Nephron (organoid): Measurements from ENCODE around the gene MARCHF2.

ENCODE experiments used
- H3K27ac Mint-ChIP-seq, 3 experiments: 2 replicates each; pipeline ENCODE4 v1.8.0; 2020; ENCODE audit warnings: mixed read lengths in 3 of 3, mild to moderate bottlenecking in 2 of 3, moderate library complexity in 1 of 3
- H3K27me3 Mint-ChIP-seq: 2 replicates; pipeline ENCODE4 v1.8.0; 2021; ENCODE audit warnings: low read depth, mild to moderate bottlenecking, moderate library complexity, mixed read lengths
- H3K36me3 Mint-ChIP-seq: 2 replicates; pipeline ENCODE4 v1.8.0; 2020; ENCODE audit warnings: low read depth, mixed read lengths
- H3K4me1 Mint-ChIP-seq: 2 replicates; pipeline ENCODE4 v1.8.0; 2020; ENCODE audit warnings: mixed read lengths
- H3K4me3 Mint-ChIP-seq, 3 experiments: 2 replicates each; pipeline ENCODE4 v1.8.0; 2020; ENCODE audit warnings: mild to moderate bottlenecking in 3 of 3, mixed read lengths in 3 of 3, moderate library complexity in 2 of 3
- H3K9me3 Mint-ChIP-seq: 2 replicates; pipeline ENCODE4 v1.8.0; 2020; ENCODE audit warnings: mixed read lengths
- CTCF ChIP-seq, 3 experiments: fragments of 200-600 bp; sonication (generic); IDR thresholded peaks; one replicate each; pipeline ENCODE4 v1.5.0; 2021; ENCODE audit warnings: antibody characterized with exemption in 3 of 3; ENCODE audit not compliant: unreplicated experiment in 3 of 3

The MARCHF2 gene

GRCh38 chr19:8475005-8475404 lies 61.9 kb downstream of the MARCHF2 start:
- Mint-ChIP-seq H3K27me3 (no peaks in the 10 kb centered on the region), H3K4me3 (no peak overlapping the region), H3K36me3 (peaks cover 81% of the 10 kb centered on the region)

GRCh38 chr19:8476524-8476923 lies 63.4 kb downstream of the MARCHF2 start:
- Mint-ChIP-seq H3K4me1 (no peaks in the 10 kb centered on the region), H3K27ac (no peak overlapping the region), H3K9me3 (no peaks in the 10 kb centered on the region), H3K36me3 (peaks cover 75% of the 10 kb centered on the region), H3K27me3 (no peaks in the 10 kb centered on the region), H3K4me3 (no peak overlapping the region)
- no peak for TF ChIP-seq CTCF (IDR thresholded peaks at IDR 0.05; ENCODE audit: unreplicated experiment in 3 of 3)

More at GRCh38 chr19:8475005-8475404, 61.9 kb downstream of the MARCHF2 start:
- no peaks in the 10 kb centered on the region for H3K9me3 Mint-ChIP-seq
- H3K4me1 Mint-ChIP-seq: no peaks in the 10 kb centered on the region
- H3K27ac Mint-ChIP-seq: no peak overlapping the region
- no peak for TF ChIP-seq CTCF (IDR thresholded peaks at IDR 0.05; ENCODE audit: unreplicated experiment in 3 of 3)

GRCh38 chr19:8477889-8478288 lies 64.8 kb downstream of the MARCHF2 start:
- no peaks in the 10 kb centered on the region for H3K4me1 Mint-ChIP-seq
- H3K36me3 Mint-ChIP-seq: peaks cover 77% of the 10 kb centered on the region
- H3K27me3 Mint-ChIP-seq: no peaks in the 10 kb centered on the region
- H3K9me3 Mint-ChIP-seq: no peaks in the 10 kb centered on the region
- no peak for TF ChIP-seq CTCF (IDR thresholded peaks at IDR 0.05; ENCODE audit: unreplicated experiment in 3 of 3)
- H3K27ac Mint-ChIP-seq: peak overlapping the region in 2 of 3 experiments; percentile 1 to 14
- no peak overlapping the region for H3K4me3 Mint-ChIP-seq

- Mint-ChIP-seq H3K4me3 (no peak overlapping the region), H3K27ac (no peak overlapping the region), H3K36me3 (peaks cover 78% of the 10 kb centered on the region), H3K9me3 (no peaks in the 10 kb centered on the region), H3K27me3 (no peaks in the 10 kb centered on the region), H3K4me1 (no peaks in the 10 kb centered on the region)
- TF ChIP-seq CTCF (IDR thresholded peaks at IDR 0.05; ENCODE audit: unreplicated experiment in 3 of 3): no peak
Observed at GRCh38 chr19:8478598-8478997, 65.5 kb downstream of the MARCHF2 start.

GRCh38 chr19:8481201-8481600 lies 68.1 kb downstream of the MARCHF2 start:
- Mint-ChIP-seq H3K4me1 (no peaks in the 10 kb centered on the region), H3K36me3 (peaks cover 73% of the 10 kb centered on the region), H3K4me3 (no peak overlapping the region), H3K27me3 (no peaks in the 10 kb centered on the region), H3K9me3 (no peaks in the 10 kb centered on the region), H3K27ac (peak overlapping the region in 1 of 3 experiments; percentile 27)
- TF ChIP-seq CTCF (IDR thresholded peaks at IDR 0.05; ENCODE audit: unreplicated experiment in 3 of 3): no peak

GRCh38 chr19:8481616-8482015 lies 68.5 kb downstream of the MARCHF2 start:
- no peaks in the 10 kb centered on the region for H3K4me1 Mint-ChIP-seq
- no peaks in the 10 kb centered on the region for H3K27me3 Mint-ChIP-seq
- peak overlapping the region in 1 of 3 experiments; percentile 27 for H3K27ac Mint-ChIP-seq
- H3K4me3 Mint-ChIP-seq: no peak overlapping the region
- H3K9me3 Mint-ChIP-seq: no peaks in the 10 kb centered on the region
- H3K36me3 Mint-ChIP-seq: peaks cover 74% of the 10 kb centered on the region
- TF ChIP-seq CTCF (IDR thresholded peaks at IDR 0.05; ENCODE audit: unreplicated experiment in 3 of 3): no peak
